Activated naive CD8-positive, alpha-beta T cell treated with anti-CD3 and anti-CD28 coated beads, Interleukin-2, amount 50 U/mL, for 24 hours (primary cell): Measurements from ENCODE around the gene ICE1.
"Not testable (repeated sequence)": the region's sequence is repeated elsewhere in the genome, so short reads cannot be mapped to it uniquely, and the experiment has no call there.

Experiments
- ATAC-seq: fragments of 150-1000 bp; cut with Tn5 transposase; one replicate; pipeline ENCODE4 v1.10.0; 2021
- DNase-seq: peaks from one replicate; pipeline ENCODE4 v3.0.0; 2021
- H3K27ac Mint-ChIP-seq: one replicate; pipeline ENCODE4 v1.8.0; 2021; ENCODE audit warnings: mild to moderate bottlenecking, mixed read lengths
- H3K27me3 Mint-ChIP-seq: one replicate; pipeline ENCODE4 v1.8.0; 2021; ENCODE audit warnings: mixed read lengths
- H3K36me3 Mint-ChIP-seq: one replicate; pipeline ENCODE4 v1.8.0; 2021; ENCODE audit warnings: low read depth, mixed read lengths
- H3K4me1 Mint-ChIP-seq: one replicate; pipeline ENCODE4 v1.8.0; 2021; ENCODE audit warnings: mixed read lengths
- H3K4me3 Mint-ChIP-seq: one replicate; pipeline ENCODE4 v1.8.0; 2021; ENCODE audit warnings: mild to moderate bottlenecking, moderate library complexity, mixed read lengths
- H3K9me3 Mint-ChIP-seq: one replicate; pipeline ENCODE4 v1.8.0; 2021; ENCODE audit warnings: mixed read lengths

Gene ICE1

GRCh38 chr5:5505815-5506214, 83.3 kb downstream of the ICE1 start:
- no peak overlapping the region for H3K27ac Mint-ChIP-seq
- H3K36me3 Mint-ChIP-seq = peaks cover 6% of the 10 kb centered on the region
- H3K4me3 Mint-ChIP-seq = no peak overlapping the region
- peaks cover 7% of the 10 kb centered on the region for H3K9me3 Mint-ChIP-seq
- peaks cover 30% of the 10 kb centered on the region for H3K27me3 Mint-ChIP-seq
- no peak for DNase-seq
- no peak for ATAC-seq
- H3K4me1 Mint-ChIP-seq = no peaks in the 10 kb centered on the region

DNA sequence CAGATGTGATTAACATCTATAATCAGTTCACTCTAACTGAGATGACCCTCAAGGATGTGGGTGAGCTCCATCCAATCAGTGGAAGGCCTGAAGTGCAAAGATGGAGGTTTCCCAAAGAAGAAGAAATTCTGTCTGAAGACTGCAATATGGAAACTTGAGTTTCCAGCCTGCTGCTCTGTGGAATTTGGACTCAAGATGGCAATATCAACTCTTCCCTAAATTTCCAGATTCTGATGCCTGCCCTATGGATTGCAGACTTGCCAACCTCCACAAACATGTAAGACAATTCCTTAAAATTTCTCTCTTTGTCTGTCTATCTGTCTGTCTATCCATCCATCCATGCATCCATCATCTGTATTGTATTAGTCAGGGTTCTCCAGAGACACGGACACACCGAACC, 85.9 kb downstream of the ICE1 start:
- no peak for DNase-seq
- no peak overlapping the region for H3K4me3 Mint-ChIP-seq
- no peak for ATAC-seq
- peaks cover 2% of the 10 kb centered on the region for H3K36me3 Mint-ChIP-seq
- H3K9me3 Mint-ChIP-seq = peaks cover 7% of the 10 kb centered on the region
- no peaks in the 10 kb centered on the region for H3K4me1 Mint-ChIP-seq
- H3K27ac Mint-ChIP-seq = no peak overlapping the region
- peaks cover 19% of the 10 kb centered on the region for H3K27me3 Mint-ChIP-seq

GRCh38 chr5:5511904-5512416, 89.5 kb downstream of the ICE1 start:
- no peaks in the 10 kb centered on the region for H3K36me3 Mint-ChIP-seq
- no peaks in the 10 kb centered on the region for H3K4me1 Mint-ChIP-seq
- no peak for DNase-seq
- H3K27me3 Mint-ChIP-seq = peaks cover 10% of the 10 kb centered on the region
- H3K4me3 Mint-ChIP-seq = no peak overlapping the region
- no peak for ATAC-seq
- H3K9me3 Mint-ChIP-seq = no peaks in the 10 kb centered on the region
- H3K27ac Mint-ChIP-seq = no peak overlapping the region

DNA sequence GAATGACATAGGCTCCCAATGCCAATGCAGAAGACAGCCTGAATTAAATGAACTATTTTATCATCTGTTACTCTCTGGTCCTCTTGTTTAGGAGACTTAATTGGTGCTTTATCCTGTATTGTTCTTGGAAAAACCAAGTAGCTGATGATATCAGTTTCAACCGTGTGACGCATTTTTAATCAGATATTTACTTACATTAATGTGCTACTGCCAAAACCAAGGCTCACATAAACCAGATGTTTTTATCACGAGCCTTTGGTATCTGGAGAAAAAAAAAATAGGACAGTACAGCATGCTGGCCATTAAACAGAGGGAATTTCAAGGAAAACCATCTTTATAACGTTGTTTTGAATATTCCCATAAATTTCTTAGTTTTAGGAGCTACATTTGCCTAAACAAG, 90.1 kb downstream of the ICE1 start:
- Mint-ChIP-seq H3K4me1 (no peaks in the 10 kb centered on the region), H3K27me3 (peaks cover 13% of the 10 kb centered on the region), H3K36me3 (no peaks in the 10 kb centered on the region), H3K4me3 (no peak overlapping the region), H3K9me3 (no peaks in the 10 kb centered on the region), H3K27ac (no peak overlapping the region)
- DNase-seq = no peak
- no peak for ATAC-seq

DNA sequence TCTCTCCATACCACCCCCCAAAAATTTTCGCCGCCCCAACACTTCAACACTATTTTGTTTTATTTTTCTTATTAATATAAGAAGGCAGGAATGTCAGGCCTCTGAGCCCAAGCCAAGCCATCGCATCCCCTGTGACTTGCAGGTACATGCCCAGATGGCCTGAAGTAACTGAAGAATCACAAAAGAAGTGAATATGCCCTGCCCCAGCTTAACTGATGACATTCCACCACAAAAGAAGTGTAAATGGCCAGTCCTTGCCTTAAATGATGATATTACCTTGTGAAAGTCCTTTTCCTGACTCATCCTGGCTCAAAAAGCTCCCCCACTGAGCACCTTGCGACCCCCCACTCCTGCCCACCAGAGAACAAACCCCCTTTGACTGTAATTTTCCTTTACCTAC, 98.1 kb downstream of the ICE1 start:
- not testable (repeated sequence) for ATAC-seq, H3K4me3 Mint-ChIP-seq, DNase-seq, H3K27ac Mint-ChIP-seq, H3K36me3 Mint-ChIP-seq, H3K27me3 Mint-ChIP-seq
- Mint-ChIP-seq H3K4me1 (peaks cover 35% of the 10 kb centered on the region), H3K9me3 (peaks cover 21% of the 10 kb centered on the region)

DNA sequence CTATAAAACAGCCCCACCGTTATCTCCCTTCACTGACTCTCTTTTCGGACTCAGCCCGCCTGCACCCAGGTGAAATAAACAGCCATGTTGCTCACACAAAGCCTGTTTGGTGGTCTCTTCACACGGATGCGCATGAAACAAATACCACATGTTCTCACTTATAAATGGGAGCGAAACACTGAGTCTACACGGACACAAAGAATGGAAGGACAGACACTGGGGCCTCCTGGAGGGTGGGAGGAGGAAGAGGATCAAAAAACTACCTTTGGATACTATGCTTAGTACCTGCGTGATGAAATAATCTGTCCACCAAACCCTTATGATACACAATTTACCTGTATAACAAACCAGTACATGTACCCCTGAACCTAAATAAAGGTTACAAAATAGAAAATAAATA, 98.6 kb downstream of the ICE1 start:
- DNase-seq (no peak), ATAC-seq (no peak)
- peaks cover 8% of the 10 kb centered on the region for H3K27me3 Mint-ChIP-seq
- H3K9me3 Mint-ChIP-seq = peaks cover 25% of the 10 kb centered on the region
- H3K27ac Mint-ChIP-seq = no peak overlapping the region
- no peak overlapping the region for H3K4me3 Mint-ChIP-seq
- H3K36me3 Mint-ChIP-seq = no peaks in the 10 kb centered on the region
- peaks cover 37% of the 10 kb centered on the region for H3K4me1 Mint-ChIP-seq

DNA sequence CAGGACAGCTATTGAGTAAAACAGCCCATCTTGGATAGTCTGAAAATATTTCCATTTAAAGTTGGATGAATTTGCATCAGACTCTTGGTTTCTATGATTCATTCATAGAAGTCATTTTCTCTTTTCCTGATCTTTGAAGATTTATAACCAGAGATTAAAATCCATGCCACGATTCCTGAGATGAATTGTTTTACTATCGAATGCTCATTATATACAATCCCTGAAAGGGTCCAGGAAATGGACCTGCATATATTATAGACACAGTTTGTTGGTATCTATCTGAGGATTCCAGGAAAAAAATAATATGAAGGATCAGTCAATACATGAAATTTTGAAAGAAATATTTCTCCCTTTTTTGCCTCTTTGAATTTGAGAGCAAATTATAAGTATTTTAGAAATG, 99.0 kb downstream of the ICE1 start:
- Mint-ChIP-seq H3K36me3 (no peaks in the 10 kb centered on the region), H3K27me3 (peaks cover 6% of the 10 kb centered on the region), H3K4me1 (peaks cover 37% of the 10 kb centered on the region), H3K9me3 (peaks cover 27% of the 10 kb centered on the region), H3K4me3 (no peak overlapping the region), H3K27ac (peak overlapping the region; percentile 5)
- ATAC-seq (no peak), DNase-seq (no peak)

- no peak for DNase-seq
- no peaks in the 10 kb centered on the region for H3K27me3 Mint-ChIP-seq
- H3K4me1 Mint-ChIP-seq = peaks cover 37% of the 10 kb centered on the region
- ATAC-seq = no peak
- no peak overlapping the region for H3K4me3 Mint-ChIP-seq
- H3K9me3 Mint-ChIP-seq = peaks cover 27% of the 10 kb centered on the region
- H3K36me3 Mint-ChIP-seq = no peaks in the 10 kb centered on the region
- peak overlapping the region; percentile 5 for H3K27ac Mint-ChIP-seq
Measured at GRCh38 chr5:5522336-5522735, 99.9 kb downstream of the ICE1 start.

- H3K4me3 Mint-ChIP-seq = peak overlapping the region; percentile 27
- H3K4me1 Mint-ChIP-seq = peaks cover 37% of the 10 kb centered on the region
- H3K36me3 Mint-ChIP-seq = no peaks in the 10 kb centered on the region
- H3K27me3 Mint-ChIP-seq = no peaks in the 10 kb centered on the region
- peak overlapping the region; percentile 44 for H3K27ac Mint-ChIP-seq
- peaks cover 28% of the 10 kb centered on the region for H3K9me3 Mint-ChIP-seq
- no peak for DNase-seq
- peak; percentile 66 for ATAC-seq
Measured at GRCh38 chr5:5523066-5523505, 100.6 kb downstream of the ICE1 start.

DNA sequence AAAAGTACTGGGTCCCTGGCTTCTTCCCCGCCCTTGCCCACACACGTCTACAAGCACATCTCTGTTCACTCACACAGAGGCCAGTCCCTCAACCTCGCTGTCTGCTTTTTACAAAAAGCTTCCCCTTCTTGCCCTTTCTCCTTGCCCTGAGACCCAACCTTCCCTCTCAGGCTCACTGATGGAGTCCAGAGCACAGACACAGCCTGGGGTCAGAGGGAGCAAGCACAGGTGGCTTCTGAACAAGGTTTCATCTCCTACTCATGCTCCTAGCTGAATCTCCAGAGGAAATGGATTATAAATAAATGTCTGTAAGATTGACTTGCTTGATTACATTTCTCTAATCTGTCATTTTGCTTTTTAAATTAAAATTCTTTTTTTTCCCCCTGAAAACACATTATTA, 101.8 kb downstream of the ICE1 start:
- Mint-ChIP-seq H3K27ac (peak overlapping the region; percentile 44), H3K36me3 (peaks cover 4% of the 10 kb centered on the region), H3K4me3 (no peak overlapping the region), H3K27me3 (no peaks in the 10 kb centered on the region), H3K4me1 (peaks cover 37% of the 10 kb centered on the region), H3K9me3 (peaks cover 36% of the 10 kb centered on the region)
- ATAC-seq (no peak), DNase-seq (no peak)

- H3K4me1 Mint-ChIP-seq = no peaks in the 10 kb centered on the region
- no peak overlapping the region for H3K4me3 Mint-ChIP-seq
- no peak overlapping the region for H3K27ac Mint-ChIP-seq
- H3K9me3 Mint-ChIP-seq = peaks cover 14% of the 10 kb centered on the region
- no peak for ATAC-seq
- DNase-seq = no peak
- peaks cover 4% of the 10 kb centered on the region for H3K36me3 Mint-ChIP-seq
- peaks cover 17% of the 10 kb centered on the region for H3K27me3 Mint-ChIP-seq
Measured at GRCh38 chr5:5531371-5531770, 108.9 kb downstream of the ICE1 start.

GRCh38 chr5:5532306-5533076, 110.0 kb downstream of the ICE1 start:
- Mint-ChIP-seq H3K4me3 (no peak overlapping the region), H3K9me3 (peaks cover 14% of the 10 kb centered on the region), H3K27me3 (peaks cover 19% of the 10 kb centered on the region), H3K27ac (no peak overlapping the region), H3K36me3 (peaks cover 4% of the 10 kb centered on the region), H3K4me1 (no peaks in the 10 kb centered on the region)
- ATAC-seq (no peak), DNase-seq (no peak)

- DNase-seq = no peak
- Mint-ChIP-seq H3K36me3 (peaks cover under 1% of the 10 kb centered on the region), H3K27ac (no peak overlapping the region), H3K27me3 (peaks cover 19% of the 10 kb centered on the region), H3K4me3 (no peak overlapping the region), H3K4me1 (no peaks in the 10 kb centered on the region), H3K9me3 (peaks cover 7% of the 10 kb centered on the region)
- no peak for ATAC-seq
Measured at GRCh38 chr5:5533927-5534326, 111.5 kb downstream of the ICE1 start.

DNA sequence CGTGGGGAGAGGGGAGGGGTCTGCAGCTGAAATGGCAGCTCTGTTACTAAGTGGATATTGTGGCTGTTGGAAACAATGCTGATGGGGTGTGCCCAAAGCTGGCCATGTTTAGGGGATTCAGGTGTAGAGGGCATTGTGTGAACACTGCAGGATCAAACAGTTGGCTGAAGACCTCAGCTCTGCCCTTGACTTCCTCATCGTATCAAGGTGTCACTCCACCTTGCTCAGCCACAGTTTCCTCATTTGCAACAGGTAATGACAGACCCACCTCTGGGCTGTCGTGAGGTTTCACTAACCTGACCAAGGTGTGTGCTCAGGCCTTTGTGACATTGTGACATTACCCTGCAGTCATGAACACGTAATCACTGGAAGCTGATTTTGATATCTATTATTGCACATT, 111.9 kb downstream of the ICE1 start:
- no peak for DNase-seq
- Mint-ChIP-seq H3K36me3 (no peaks in the 10 kb centered on the region), H3K4me3 (no peak overlapping the region), H3K27me3 (peaks cover 19% of the 10 kb centered on the region), H3K4me1 (no peaks in the 10 kb centered on the region), H3K27ac (no peak overlapping the region), H3K9me3 (peaks cover 4% of the 10 kb centered on the region)
- no peak for ATAC-seq

DNA sequence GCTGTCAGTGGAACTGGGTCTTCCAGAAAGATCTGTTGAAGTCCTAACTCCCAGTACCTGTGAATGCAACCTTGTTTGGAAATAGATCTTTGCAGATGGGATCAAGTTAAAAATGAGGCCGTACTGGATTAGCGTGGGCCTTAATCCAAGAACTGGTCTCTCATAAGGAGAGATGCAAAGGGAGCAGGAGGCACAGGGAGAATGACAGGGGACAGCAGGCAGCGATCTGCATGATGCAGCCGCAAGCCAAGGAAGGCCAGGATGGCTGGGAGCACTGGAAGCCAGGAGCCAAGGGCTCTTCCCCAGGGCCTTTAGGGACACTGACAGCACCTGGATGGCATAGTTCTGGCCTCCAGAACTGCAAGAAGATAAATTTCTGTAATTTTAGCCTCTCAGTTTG, 114.4 kb downstream of the ICE1 start:
- Mint-ChIP-seq H3K4me3 (no peak overlapping the region), H3K27me3 (peaks cover 11% of the 10 kb centered on the region), H3K4me1 (no peaks in the 10 kb centered on the region), H3K27ac (no peak overlapping the region), H3K36me3 (no peaks in the 10 kb centered on the region), H3K9me3 (no peaks in the 10 kb centered on the region)
- ATAC-seq (no peak), DNase-seq (no peak)
